GM10266 (cell line): ENCODE data around the gene MCCC2.
A peak's percentile ranks its signal among the peaks of the same experiment; 100 is the strongest.
"Not testable (repeated sequence)": the region's sequence is repeated elsewhere in the genome, so short reads cannot be mapped to it uniquely, and the experiment has no call there.

Experiments
- DNase-seq: peaks from one replicate; pipeline ENCODE4 v3.0.0; 2012; ENCODE audit errors: extremely low spot score
- CTCF ChIP-seq: IDR thresholded peaks from 2 replicates; pipeline ENCODE4 v1.5.1; 2012; ENCODE audit warnings: mild to moderate bottlenecking, low read depth; ENCODE audit not compliant: control insufficient read depth, insufficient read depth; ENCODE audit errors: missing control alignments

The MCCC2 gene

GRCh38 chr5:71586941-71587765 is at the start of gene MCCC2:
MCCC2 (plus strand) TSS chr5:71587340; CDS start chr5:71587426, 86 bp downstream.
- no peak for TF ChIP-seq CTCF
- peak; percentile 93 for DNase-seq

GRCh38 chr5:71537687-71538086 is 49.5 kb upstream of the MCCC2 start:
- TF ChIP-seq CTCF: no peak
- no peak for DNase-seq

GRCh38 chr5:71550885-71551284 is 36.3 kb upstream of the MCCC2 start:
- DNase-seq: not testable (repeated sequence)

- not testable (repeated sequence) for DNase-seq
These were observed 35.6 kb upstream of the MCCC2 start for GRCh38 chr5:71551582-71551981.

- not testable (repeated sequence) for DNase-seq
These were observed 35.0 kb upstream of the MCCC2 start for GRCh38 chr5:71552026-71552749.

GRCh38 chr5:71563161-71563560 is 24.0 kb upstream of the MCCC2 start:
- no peak for DNase-seq
- TF ChIP-seq CTCF: no peak

- no peak for TF ChIP-seq CTCF
These were observed 22.2 kb upstream of the MCCC2 start for GRCh38 chr5:71564895-71565294.

GRCh38 chr5:71569748-71570509 is 17.2 kb upstream of the MCCC2 start:
- no peak for TF ChIP-seq CTCF
- no peak for DNase-seq

More at GRCh38 chr5:71564895-71565294, 22.2 kb upstream of the MCCC2 start:
- no peak for DNase-seq

- not testable (repeated sequence) for DNase-seq
These were observed 15.3 kb upstream of the MCCC2 start for GRCh38 chr5:71571811-71572210.
